H9 (cell line): ENCODE results near the gene FGB. TPM values are rescaled to one million over a fixed set of nuclear protein-coding genes. Genes with fewer than 3 reads are reported as not detected.

ENCODE experiments used
- DNase-seq: peaks from one replicate; pipeline ENCODE4 v3.0.0-alpha.2; 2017
- H2AFZ ChIP-seq: one replicate; pipeline ENCODE4 v1.6.1; 2013; ENCODE audit warnings: mild to moderate bottlenecking, low read length, control low read depth, moderate library complexity
- H2AK5ac ChIP-seq: 2 replicates; pipeline ENCODE4 v1.6.1; 2013; ENCODE audit warnings: low read length, control low read depth, mixed read lengths; ENCODE audit not compliant: insufficient read length
- H2BK120ac ChIP-seq: one replicate; pipeline ENCODE4 v1.6.1; 2013; ENCODE audit warnings: low read depth, mild to moderate bottlenecking, low read length, control low read depth, inconsistent platforms; ENCODE audit not compliant: poor library complexity, severe bottlenecking
- H2BK12ac ChIP-seq: 2 replicates; pipeline ENCODE4 v1.6.1; 2013; ENCODE audit warnings: low read length, control low read depth, mixed read lengths, low read depth; ENCODE audit not compliant: insufficient read length
- H2BK15ac ChIP-seq: 2 replicates; pipeline ENCODE4 v1.6.1; 2013; ENCODE audit warnings: low read depth, low read length, control low read depth
- H2BK20ac ChIP-seq: one replicate; pipeline ENCODE4 v1.6.1; 2013; ENCODE audit warnings: low read depth, mild to moderate bottlenecking, low read length, control low read depth, inconsistent platforms; ENCODE audit not compliant: poor library complexity, severe bottlenecking
- H2BK5ac ChIP-seq: 2 replicates; pipeline ENCODE4 v1.6.1; 2013; ENCODE audit warnings: low read length, control low read depth, mixed read lengths; ENCODE audit not compliant: insufficient read length
- H3K14ac ChIP-seq: 2 replicates; pipeline ENCODE4 v1.6.1; 2013; ENCODE audit warnings: low read length, control low read depth; ENCODE audit not compliant: insufficient read depth
- H3K18ac ChIP-seq: 2 replicates; pipeline ENCODE4 v1.6.1; 2013; ENCODE audit warnings: low read depth, mild to moderate bottlenecking, mixed read lengths, low read length, control low read depth; ENCODE audit not compliant: insufficient read length
- H3K23ac ChIP-seq: 2 replicates; pipeline ENCODE4 v1.6.1; 2013; ENCODE audit warnings: low read length, control low read depth, mixed read lengths, low read depth; ENCODE audit not compliant: insufficient read length
- H3K23me2 ChIP-seq: 2 replicates; pipeline ENCODE4 v1.6.1; 2013; ENCODE audit warnings: low read depth, mild to moderate bottlenecking, mixed read lengths, low read length, control low read depth; ENCODE audit not compliant: insufficient read length, poor library complexity, severe bottlenecking
- H3K27ac ChIP-seq: 2 replicates; pipeline ENCODE4 v1.5.1; 2013; ENCODE audit warnings: low read length, control low read depth, mixed read lengths, low read depth; ENCODE audit not compliant: insufficient read length
- H3K27me3 ChIP-seq: 2 replicates; pipeline ENCODE4 v1.6.1; 2013; ENCODE audit warnings: low read length, control low read depth, inconsistent platforms; ENCODE audit not compliant: insufficient read depth
- H3K4ac ChIP-seq: 2 replicates; pipeline ENCODE4 v1.6.1; 2013; ENCODE audit warnings: low read depth, mild to moderate bottlenecking, control low read depth, inconsistent platforms, low read length, moderate library complexity
- H3K4me1 ChIP-seq: 2 replicates; pipeline ENCODE4 v1.6.1; 2013; ENCODE audit warnings: low read length, control low read depth, inconsistent platforms; ENCODE audit not compliant: insufficient read depth
- H3K4me2 ChIP-seq: 2 replicates; pipeline ENCODE4 v1.6.1; 2013; ENCODE audit warnings: low read length, control low read depth, mixed read lengths; ENCODE audit not compliant: insufficient read length, insufficient read depth
- H3K56ac ChIP-seq: 2 replicates; pipeline ENCODE4 v1.6.1; 2013; ENCODE audit warnings: low read depth, mild to moderate bottlenecking, mixed read lengths, low read length, control low read depth; ENCODE audit not compliant: insufficient read length
- H3K79me1 ChIP-seq: 2 replicates; pipeline ENCODE4 v1.6.1; 2013; ENCODE audit warnings: low read depth, mild to moderate bottlenecking, moderate library complexity, low read length, control low read depth, inconsistent platforms; ENCODE audit not compliant: insufficient read depth, poor library complexity, severe bottlenecking
- H3K79me2 ChIP-seq: 2 replicates; pipeline ENCODE4 v1.6.1; 2013; ENCODE audit warnings: low read length, control low read depth, inconsistent platforms; ENCODE audit not compliant: insufficient read depth
- H3K9ac ChIP-seq: 2 replicates; pipeline ENCODE4 v1.6.1; 2013; ENCODE audit warnings: low read length, control low read depth, mixed read lengths; ENCODE audit not compliant: insufficient read length; ENCODE audit errors: extremely low read depth
- H3K9me3 ChIP-seq: one replicate; pipeline ENCODE4 v1.6.1; 2013; ENCODE audit warnings: low read depth, low read length, inconsistent platforms; ENCODE audit not compliant: control insufficient read depth
- H3T11ph ChIP-seq: one replicate; pipeline ENCODE4 v1.6.1; 2013; ENCODE audit warnings: mild to moderate bottlenecking, low read length, control low read depth, inconsistent platforms
- H4K20me1 ChIP-seq: one replicate; pipeline ENCODE4 v1.6.1; 2013; ENCODE audit not compliant: control insufficient read depth, insufficient read length, insufficient read depth
- H4K5ac ChIP-seq: 2 replicates; pipeline ENCODE4 v1.6.1; 2013; ENCODE audit warnings: low read depth, mild to moderate bottlenecking, mixed read lengths, low read length, control low read depth; ENCODE audit not compliant: insufficient read length
- H4K8ac ChIP-seq: replicated peaks from 2 replicates; pipeline ENCODE4 v1.6.1; 2013; ENCODE audit warnings: low read length, control low read depth, mixed read lengths, low read depth; ENCODE audit not compliant: insufficient read length
- H4K91ac ChIP-seq: 2 replicates; pipeline ENCODE4 v1.6.1; 2013; ENCODE audit warnings: low read depth, mild to moderate bottlenecking, moderate library complexity, mixed read lengths, low read length, control low read depth; ENCODE audit not compliant: insufficient read length
- H3K27ac Mint-ChIP-seq, 3 experiments: 2 replicates in 2 of 3; 3 replicates in 1 of 3; pipeline ENCODE4 v1.8.0; 2020 to 2021; ENCODE audit warnings: mixed read lengths in 3 of 3, mild to moderate bottlenecking in 1 of 3, moderate library complexity in 1 of 3
- H3K27me3 Mint-ChIP-seq: 2 replicates; pipeline ENCODE4 v1.8.0; 2021; ENCODE audit warnings: low read depth, mild to moderate bottlenecking, moderate library complexity, mixed read lengths
- H3K36me3 Mint-ChIP-seq, 3 experiments: 2 replicates in 2 of 3; 3 replicates in 1 of 3; pipeline ENCODE4 v1.8.0; 2020 to 2021; ENCODE audit warnings: low read depth in 3 of 3, mixed read lengths in 3 of 3; ENCODE audit not compliant: insufficient read depth in 1 of 3
- H3K4me1 Mint-ChIP-seq, 2 experiments: 2 replicates each; pipeline ENCODE4 v1.8.0; 2020; ENCODE audit warnings: mixed read lengths in 2 of 2
- H3K4me3 Mint-ChIP-seq, 2 experiments: 2 replicates in 1 of 2; 3 replicates in 1 of 2; pipeline ENCODE4 v1.8.0; 2020 to 2021; ENCODE audit warnings: mild to moderate bottlenecking in 2 of 2, mixed read lengths in 2 of 2, moderate library complexity in 1 of 2
- H3K9me3 Mint-ChIP-seq, 2 experiments: 2 replicates in 1 of 2; 3 replicates in 1 of 2; pipeline ENCODE4 v1.8.0; 2020; ENCODE audit warnings: mild to moderate bottlenecking in 2 of 2, mixed read lengths in 2 of 2, moderate library complexity in 1 of 2
- WGBS: extraction: QIAGEN DNeasy Blood & Tissue Kit; methylation state at CpG from one replicate; pipeline ENCODE4 v1.1.7; 2013; ENCODE audit warnings: missing lambda C conversion rate, low lambda C conversion rate, mixed read lengths; ENCODE audit not compliant: insufficient read length; ENCODE audit errors: extremely low coverage; 5-methylcytosine and 5-hydroxymethylcytosine counted together
- total RNA-seq: library from RNA; stranded (reverse); gene quantifications from 2 replicates; pipeline ENCODE4 v1.2.1, GENCODE V29; 2021
- TF ChIP-seq, protein P1 (sequence below): fragments of 200-600 bp; sonication (generic); conservative IDR thresholded peaks from 3 replicates; pipeline ENCODE4 v1.8.0; 2021; ENCODE audit warnings: antibody characterized with exemption, mild to moderate bottlenecking

The FGB gene
- total RNA-seq, 1 experiment from 2014 or later: not detected

DNA sequence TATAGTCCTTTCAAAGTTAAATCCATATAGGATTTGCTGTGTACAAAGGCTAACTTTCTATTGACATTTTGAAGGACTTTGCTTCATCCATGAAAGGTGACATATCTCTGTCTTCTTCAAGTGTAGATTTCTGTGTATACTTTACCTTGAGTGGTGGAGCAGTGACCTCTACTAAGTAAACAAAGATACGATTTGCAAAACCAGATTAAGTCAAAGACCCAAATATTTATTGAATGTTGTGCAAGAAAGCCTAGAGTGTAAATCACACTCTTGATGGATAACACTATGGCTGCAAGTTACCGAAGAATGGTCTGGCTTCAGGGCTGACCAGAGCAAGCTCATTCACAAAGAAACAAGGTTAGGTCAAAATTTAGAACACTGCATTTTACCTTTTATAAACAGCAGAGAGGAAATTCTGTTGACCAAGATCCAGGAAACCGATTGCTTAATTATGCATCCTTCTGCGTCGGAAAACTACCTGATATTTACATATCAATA lies 55.1 kb downstream of the FGB start:
- H2AFZ ChIP-seq: no peak overlapping the region
- H3K79me1 ChIP-seq: no peaks in the 10 kb centered on the region
- H3K56ac ChIP-seq: no peak overlapping the region
- H3K36me3 Mint-ChIP-seq: no peaks in the 10 kb centered on the region
- H3K27ac Mint-ChIP-seq: no peak overlapping the region
- no peak overlapping the region for H2BK120ac ChIP-seq
- H3K27me3 ChIP-seq: no peaks in the 10 kb centered on the region
- H3K23me2 ChIP-seq: no peaks in the 10 kb centered on the region
- H3K4me3 Mint-ChIP-seq: no peak overlapping the region
- no peak overlapping the region for H3K27ac ChIP-seq
- no peaks in the 10 kb centered on the region for H3K9me3 ChIP-seq
- DNase-seq: no peak
- H3K4me1 Mint-ChIP-seq: peaks cover 4 to 9% of the 10 kb centered on the region in 2 experiments
- no peak overlapping the region for H2AK5ac ChIP-seq
- no peak overlapping the region for H2BK20ac ChIP-seq
- no peak overlapping the region for H3K4ac ChIP-seq
- no peak overlapping the region for H2BK12ac ChIP-seq
- no peak overlapping the region for H3K4me2 ChIP-seq
- no peak overlapping the region for H4K5ac ChIP-seq
- no peaks in the 10 kb centered on the region for H3K79me2 ChIP-seq
- no peaks in the 10 kb centered on the region for H4K20me1 ChIP-seq
- H3K23ac ChIP-seq: no peak overlapping the region
- no peak overlapping the region for H3K9ac ChIP-seq
- no peak overlapping the region for H2BK5ac ChIP-seq
- no peak overlapping the region for H4K8ac ChIP-seq
- no peak overlapping the region for H4K91ac ChIP-seq
- H3K18ac ChIP-seq: no peak overlapping the region
- no peaks in the 10 kb centered on the region; the same call in 1 of the 2 replicates for H3K4me1 ChIP-seq
- no peaks in the 10 kb centered on the region; the same call in 1 of the 2 replicates for H3K27me3 Mint-ChIP-seq
- TF ChIP-seq, protein P1, sequence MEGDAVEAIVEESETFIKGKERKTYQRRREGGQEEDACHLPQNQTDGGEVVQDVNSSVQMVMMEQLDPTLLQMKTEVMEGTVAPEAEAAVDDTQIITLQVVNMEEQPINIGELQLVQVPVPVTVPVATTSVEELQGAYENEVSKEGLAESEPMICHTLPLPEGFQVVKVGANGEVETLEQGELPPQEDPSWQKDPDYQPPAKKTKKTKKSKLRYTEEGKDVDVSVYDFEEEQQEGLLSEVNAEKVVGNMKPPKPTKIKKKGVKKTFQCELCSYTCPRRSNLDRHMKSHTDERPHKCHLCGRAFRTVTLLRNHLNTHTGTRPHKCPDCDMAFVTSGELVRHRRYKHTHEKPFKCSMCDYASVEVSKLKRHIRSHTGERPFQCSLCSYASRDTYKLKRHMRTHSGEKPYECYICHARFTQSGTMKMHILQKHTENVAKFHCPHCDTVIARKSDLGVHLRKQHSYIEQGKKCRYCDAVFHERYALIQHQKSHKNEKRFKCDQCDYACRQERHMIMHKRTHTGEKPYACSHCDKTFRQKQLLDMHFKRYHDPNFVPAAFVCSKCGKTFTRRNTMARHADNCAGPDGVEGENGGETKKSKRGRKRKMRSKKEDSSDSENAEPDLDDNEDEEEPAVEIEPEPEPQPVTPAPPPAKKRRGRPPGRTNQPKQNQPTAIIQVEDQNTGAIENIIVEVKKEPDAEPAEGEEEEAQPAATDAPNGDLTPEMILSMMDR: no peak
- no peak overlapping the region for H3K14ac ChIP-seq
- H3T11ph ChIP-seq: no peak overlapping the region
- WGBS: no CpG with 5 or more reads among the region's 5 CpGs
- no peaks in the 10 kb centered on the region for H3K9me3 Mint-ChIP-seq
- H2BK15ac ChIP-seq: no peak overlapping the region
